CD14-positive monocyte (primary cell): ENCODE results near the gene ZBTB3. TPM values are rescaled to one million over a fixed set of nuclear protein-coding genes. Genes with fewer than 3 reads are reported as not detected.
"Not testable (repeated sequence)": the region's sequence is repeated elsewhere in the genome, so short reads cannot be mapped to it uniquely, and the experiment has no call there.

Source experiments
- DNase-seq, 3 donors: peaks; one replicate each; pipeline ENCODE4 v3.0.0-alpha.2; 2011 to 2022
- H2AFZ ChIP-seq: 2 replicates; pipeline ENCODE4 v1.6.0; 2012; ENCODE audit warnings: mild to moderate bottlenecking, low read depth, low read length, inconsistent platforms; ENCODE audit not compliant: insufficient read depth, poor library complexity, severe bottlenecking
- H3K27ac ChIP-seq, 2 donors: 1 replicate in 1 of 2; 2 replicates in 1 of 2; pipeline ENCODE4 v1.5.1; 2012 to 2013; ENCODE audit warnings: low read length in 2 of 2, control low read depth in 1 of 2, inconsistent platforms in 1 of 2, low read depth in 1 of 2, mild to moderate bottlenecking in 1 of 2
- H3K27me3 ChIP-seq, 2 donors: one replicate each; pipeline versions ENCODE4 v1.6.0 to v1.6.1; 2011 to 2013; ENCODE audit warnings: low read length in 2 of 2; ENCODE audit not compliant: control insufficient read depth in 2 of 2, insufficient read depth in 2 of 2
- H3K36me3 ChIP-seq, 2 donors: replicated peaks in 1 of 2; 1 replicate in 1 of 2; 2 replicates in 1 of 2; pipeline versions ENCODE4 v1.5.1 to v1.6.1; 2012 to 2013; ENCODE audit warnings: low read length in 2 of 2, control low read depth in 1 of 2, inconsistent platforms in 1 of 2, mild to moderate bottlenecking in 1 of 2; ENCODE audit not compliant: insufficient read depth in 2 of 2, control insufficient read depth in 1 of 2
- H3K4me1 ChIP-seq, 2 donors: 1 replicate in 1 of 2; 2 replicates in 1 of 2; pipeline versions ENCODE4 v1.5.1 to v1.6.1; 2012 to 2013; ENCODE audit warnings: low read length in 2 of 2, control low read depth in 1 of 2, inconsistent platforms in 1 of 2, mild to moderate bottlenecking in 1 of 2, moderate library complexity in 1 of 2; ENCODE audit not compliant: insufficient read depth in 2 of 2, control insufficient read depth in 1 of 2
- H3K4me2 ChIP-seq: replicated peaks from 2 replicates; pipeline ENCODE3; 2012; ENCODE audit warnings: low read length, moderate library complexity, mild to moderate bottlenecking; ENCODE audit not compliant: poor library complexity, severe bottlenecking; ENCODE audit errors: extremely low read depth
- H3K4me3 ChIP-seq, 3 experiments: fragments of 200-600 bp in 1 of 3; sonication (generic) in 1 of 3; replicated peaks in 1 of 3; 1 replicate in 2 of 3; 2 replicates in 1 of 3; pipeline ENCODE4 v1.5.1; 2011 to 2013; ENCODE audit warnings: low read length in 3 of 3, mild to moderate bottlenecking in 3 of 3, control low read depth in 2 of 3, low read depth in 2 of 3, inconsistent platforms in 1 of 3, moderate library complexity in 1 of 3
- H3K79me2 ChIP-seq: 2 replicates; pipeline ENCODE4 v1.6.0; 2012; ENCODE audit warnings: mild to moderate bottlenecking, control low read depth, inconsistent platforms, low read length, moderate library complexity; ENCODE audit not compliant: insufficient read depth
- H3K9ac ChIP-seq: 2 replicates; pipeline ENCODE4 v1.6.0; 2017; ENCODE audit warnings: low read length, mild to moderate bottlenecking; ENCODE audit not compliant: insufficient read depth, poor library complexity, severe bottlenecking
- H3K9me3 ChIP-seq, 2 donors: replicated peaks in 1 of 2; 1 replicate in 1 of 2; 2 replicates in 1 of 2; pipeline versions ENCODE4 v1.5.1 to v1.6.1; 2012 to 2013; ENCODE audit warnings: low read length in 2 of 2, control low read depth in 1 of 2; ENCODE audit not compliant: control insufficient read depth in 1 of 2, insufficient read depth in 1 of 2
- H4K20me1 ChIP-seq: 2 replicates; pipeline ENCODE4 v1.6.0; 2012; ENCODE audit warnings: mild to moderate bottlenecking, low read length, control low read depth, moderate library complexity; ENCODE audit not compliant: insufficient read depth
- H3K27ac Mint-ChIP-seq, 7 donors: one replicate each; pipeline ENCODE4 v1.8.0; 2020; ENCODE audit warnings: mild to moderate bottlenecking in 7 of 7, mixed read lengths in 7 of 7, moderate library complexity in 6 of 7, inconsistent platforms in 2 of 7
- H3K27me3 Mint-ChIP-seq, 3 donors: one replicate each; pipeline ENCODE4 v1.8.0; 2021 to 2022; ENCODE audit warnings: low read depth in 3 of 3, mild to moderate bottlenecking in 3 of 3, mixed read lengths in 3 of 3, moderate library complexity in 3 of 3, inconsistent platforms in 1 of 3
- H3K36me3 Mint-ChIP-seq, 2 donors: one replicate each; pipeline ENCODE4 v1.8.0; 2020; ENCODE audit warnings: mixed read lengths in 2 of 2, inconsistent platforms in 1 of 2, mild to moderate bottlenecking in 1 of 2
- H3K4me1 Mint-ChIP-seq: one replicate; pipeline ENCODE4 v1.8.0; 2020; ENCODE audit warnings: mild to moderate bottlenecking, mixed read lengths
- H3K4me3 Mint-ChIP-seq, 2 donors: one replicate each; pipeline ENCODE4 v1.8.0; 2020; ENCODE audit warnings: mild to moderate bottlenecking in 2 of 2, mixed read lengths in 2 of 2, moderate library complexity in 1 of 2
- H3K9me3 Mint-ChIP-seq, 7 donors: one replicate each; pipeline ENCODE4 v1.8.0; 2020 to 2022; ENCODE audit warnings: mixed read lengths in 7 of 7, mild to moderate bottlenecking in 6 of 7, moderate library complexity in 6 of 7, inconsistent platforms in 2 of 7
- WGBS: methylation state at CpG from one replicate; pipeline ENCODE4 v1.1.5; 2013; ENCODE audit warnings: missing lambda C conversion rate; ENCODE audit not compliant: insufficient coverage; 5-methylcytosine and 5-hydroxymethylcytosine counted together
- intact Hi-C, 2 donors: fragments of 100-400 bp; cut with micrococcal nuclease; formaldehyde crosslinking; loops; one replicate each; pipeline versions ENCODE4 v1.15.0 to v1.15.1; 2023
- polyA plus RNA-seq, 3 donors: library from polyadenylated mRNA; depleted of rRNA in 1 of 3; unstranded in 2 of 3; stranded (reverse) in 1 of 3; fragments of 300-500 nt in 2 of 3; fragments of >200 nt in 1 of 3; fragmentation: Illumina TruSeq in 2 of 3; gene quantifications; 1 replicate in 2 of 3; 2 replicates in 1 of 3; pipeline ENCODE4 v1.2.3, GENCODE V29; 2012 to 2021
- TF ChIP-seq, protein P1 (sequence below): fragments of 200-600 bp; IDR thresholded peaks from one replicate; pipeline ENCODE4 v1.8.0; 2022; ENCODE audit warnings: antibody characterized with exemption, mild to moderate bottlenecking

ZBTB3 gene
- polyA plus RNA-seq, 3 donors: 1.7 to 4.5 (median 2.0) TPM

DNA sequence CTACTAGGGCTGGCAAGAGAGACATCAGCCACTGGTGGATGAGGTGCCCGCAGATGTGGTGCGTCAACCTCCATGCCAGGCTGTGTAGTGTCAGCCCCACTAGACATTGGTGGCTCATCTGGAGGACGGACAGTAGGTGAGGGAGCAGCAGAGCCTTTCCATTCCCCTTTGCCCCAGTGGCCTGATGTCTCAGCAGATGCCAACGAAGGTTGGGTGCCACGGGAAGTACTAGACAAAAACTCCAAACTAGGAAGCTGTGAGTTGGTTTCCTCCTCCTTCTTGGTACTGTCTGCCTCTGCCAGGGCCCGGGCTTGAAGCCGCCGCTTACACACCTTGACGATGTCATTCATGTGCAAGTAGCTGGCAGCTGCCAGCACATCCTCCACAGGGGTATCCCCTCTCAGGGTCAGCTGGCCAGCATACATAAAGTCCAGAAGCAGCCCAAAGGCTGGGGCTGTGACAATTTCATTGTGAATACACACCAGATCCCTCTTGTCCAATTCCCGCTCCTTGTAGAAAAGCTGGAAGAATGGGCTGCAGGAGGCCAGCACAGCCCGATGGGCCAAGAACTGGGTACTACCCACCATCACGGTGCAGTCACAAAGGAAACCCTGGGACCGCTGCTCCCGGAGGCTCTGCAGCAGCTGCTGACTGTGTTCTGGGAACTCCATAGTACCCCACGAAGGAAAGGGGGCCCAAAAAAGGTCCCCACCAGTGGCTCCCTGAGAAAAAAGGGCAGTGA is 795 bp downstream of the ZBTB3 start:
- H3K9me3 ChIP-seq: no peaks in the 10 kb centered on the region
- Mint-ChIP-seq H3K4me3 (peak overlapping the region; percentile 96 to 98), H3K4me1 (peaks cover 23% of the 10 kb centered on the region), H3K27ac (peak overlapping the region; percentile 71 to 100 (median 98)), H3K36me3 (peaks cover 14 to 39% of the 10 kb centered on the region in 2 donors), H3K9me3 (no peaks in the 10 kb centered on the region), H3K27me3 (peaks cover 1 to 2% (median 1%) of the 10 kb centered on the region in 3 donors)
- H3K27me3 ChIP-seq: no peaks in the 10 kb centered on the region
- peak overlapping the region; percentile 77 for H3K9ac ChIP-seq
- peaks cover 12 to 19% of the 10 kb centered on the region in 2 donors for H3K4me1 ChIP-seq
- no peak for DNase-seq
- H3K36me3 ChIP-seq: peaks cover 9 to 28% of the 10 kb centered on the region in 2 donors
- peak overlapping the region; percentile 90 for H2AFZ ChIP-seq
- TF ChIP-seq, protein P1, sequence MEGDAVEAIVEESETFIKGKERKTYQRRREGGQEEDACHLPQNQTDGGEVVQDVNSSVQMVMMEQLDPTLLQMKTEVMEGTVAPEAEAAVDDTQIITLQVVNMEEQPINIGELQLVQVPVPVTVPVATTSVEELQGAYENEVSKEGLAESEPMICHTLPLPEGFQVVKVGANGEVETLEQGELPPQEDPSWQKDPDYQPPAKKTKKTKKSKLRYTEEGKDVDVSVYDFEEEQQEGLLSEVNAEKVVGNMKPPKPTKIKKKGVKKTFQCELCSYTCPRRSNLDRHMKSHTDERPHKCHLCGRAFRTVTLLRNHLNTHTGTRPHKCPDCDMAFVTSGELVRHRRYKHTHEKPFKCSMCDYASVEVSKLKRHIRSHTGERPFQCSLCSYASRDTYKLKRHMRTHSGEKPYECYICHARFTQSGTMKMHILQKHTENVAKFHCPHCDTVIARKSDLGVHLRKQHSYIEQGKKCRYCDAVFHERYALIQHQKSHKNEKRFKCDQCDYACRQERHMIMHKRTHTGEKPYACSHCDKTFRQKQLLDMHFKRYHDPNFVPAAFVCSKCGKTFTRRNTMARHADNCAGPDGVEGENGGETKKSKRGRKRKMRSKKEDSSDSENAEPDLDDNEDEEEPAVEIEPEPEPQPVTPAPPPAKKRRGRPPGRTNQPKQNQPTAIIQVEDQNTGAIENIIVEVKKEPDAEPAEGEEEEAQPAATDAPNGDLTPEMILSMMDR: no peak
- peak overlapping the region; percentile 66 to 95 (median 79) for H3K4me3 ChIP-seq
- peaks cover 36% of the 10 kb centered on the region for H3K79me2 ChIP-seq
- H3K4me2 ChIP-seq: peak overlapping the region; percentile 81
- H3K27ac ChIP-seq: peak overlapping the region; percentile 76 to 92
- intact Hi-C loops: no loop called here
- 72% methylated on average over 12 of the region's 15 CpGs for WGBS
- no peaks in the 10 kb centered on the region for H4K20me1 ChIP-seq

DNA sequence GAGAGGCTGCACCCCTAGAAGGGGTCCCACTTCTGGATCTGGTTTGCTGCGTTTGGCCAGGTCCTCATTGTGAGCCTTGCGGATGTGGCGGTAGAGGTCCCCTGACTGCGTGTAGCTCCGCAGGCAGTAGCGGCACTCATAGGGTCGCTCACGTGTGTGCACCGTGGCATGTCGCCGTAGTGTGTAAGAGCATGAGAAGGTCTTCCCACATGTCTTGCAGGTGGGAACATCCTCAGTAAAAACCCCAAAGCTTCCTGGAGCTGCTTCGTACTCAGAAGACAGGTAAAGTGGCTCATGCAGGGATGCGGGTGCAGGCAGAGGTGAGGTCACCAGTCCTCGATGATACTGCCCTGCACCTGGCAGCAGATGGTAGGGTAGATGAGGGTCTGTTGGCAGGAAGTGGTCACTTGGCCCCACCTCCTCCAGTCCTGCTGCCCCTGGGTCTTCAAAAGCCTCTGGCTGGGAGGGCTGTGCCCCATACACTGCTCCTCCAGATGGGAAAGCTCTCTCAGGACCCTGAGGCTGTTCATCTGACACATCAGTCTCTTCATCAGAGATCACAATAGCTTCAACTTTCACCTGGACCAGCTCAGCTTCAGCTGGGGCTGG is 1.7 kb downstream of the ZBTB3 start:
- no peak for DNase-seq
- H3K4me1 ChIP-seq: peaks cover 12 to 19% of the 10 kb centered on the region in 2 donors
- peaks cover 0 to 2% (median 0%) of the 10 kb centered on the region in 3 donors for H3K27me3 Mint-ChIP-seq
- WGBS: 99% methylated on average over 8 of the region's 14 CpGs
- TF ChIP-seq, protein P1: no peak
- H4K20me1 ChIP-seq: no peaks in the 10 kb centered on the region
- H3K4me3 Mint-ChIP-seq: no peak overlapping the region
- H3K4me1 Mint-ChIP-seq: peaks cover 23% of the 10 kb centered on the region
- peak overlapping the region in 1 of 2 donors; percentile 92 for H3K27ac ChIP-seq
- H3K79me2 ChIP-seq: peaks cover 36% of the 10 kb centered on the region
- H3K36me3 ChIP-seq: peaks cover 9 to 28% of the 10 kb centered on the region in 2 donors
- no peaks in the 10 kb centered on the region for H3K27me3 ChIP-seq
- no peak overlapping the region for H3K4me2 ChIP-seq
- H3K4me3 ChIP-seq: no peak overlapping the region
- H3K9me3 ChIP-seq: no peaks in the 10 kb centered on the region
- H3K9ac ChIP-seq: no peak overlapping the region
- H3K36me3 Mint-ChIP-seq: peaks cover 14 to 41% of the 10 kb centered on the region in 2 donors
- no peak overlapping the region for H2AFZ ChIP-seq
- H3K9me3 Mint-ChIP-seq: no peaks in the 10 kb centered on the region
- peak overlapping the region in 2 of 7 donors; percentile 13 to 81 for H3K27ac Mint-ChIP-seq
- intact Hi-C loops: no loop called here

DNA sequence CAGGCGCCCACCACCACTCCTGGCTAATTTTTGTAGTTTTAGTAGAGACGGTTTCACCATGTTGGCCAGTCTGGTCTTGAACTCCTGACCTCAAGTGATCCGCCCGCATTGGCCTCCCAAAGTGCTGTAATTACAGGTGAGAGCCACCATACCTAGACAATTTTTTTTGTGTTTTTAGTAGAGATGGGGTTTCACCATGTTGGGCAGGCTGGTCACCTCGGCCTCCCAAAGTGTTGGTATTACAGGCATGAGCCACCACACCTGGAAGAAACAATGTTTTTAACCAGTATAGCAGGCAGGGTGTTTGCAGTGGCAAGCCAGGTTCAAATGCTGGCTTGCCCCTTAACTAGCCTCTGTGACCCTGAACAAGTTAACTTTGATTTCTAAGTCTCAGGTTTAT is 4.0 kb downstream of the ZBTB3 start:
- H3K4me3 ChIP-seq, H3K9me3 ChIP-seq, DNase-seq, H2AFZ ChIP-seq, H3K4me2 ChIP-seq, H3K27ac ChIP-seq, H4K20me1 ChIP-seq, H3K9ac ChIP-seq, H3K27me3 ChIP-seq, H3K27me3 Mint-ChIP-seq, H3K4me3 Mint-ChIP-seq, intact Hi-C loops, H3K9me3 Mint-ChIP-seq: not testable (repeated sequence)
- peaks cover 36% of the 10 kb centered on the region for H3K79me2 ChIP-seq
- H3K27ac Mint-ChIP-seq: peak overlapping the region in 2 of 7 donors; percentile 26 to 30
- H3K4me1 Mint-ChIP-seq: peaks cover 23% of the 10 kb centered on the region
- peaks cover 14 to 41% of the 10 kb centered on the region in 2 donors for H3K36me3 Mint-ChIP-seq
- peaks cover 9 to 28% of the 10 kb centered on the region in 2 donors for H3K36me3 ChIP-seq
- H3K4me1 ChIP-seq: peaks cover 12 to 19% of the 10 kb centered on the region in 2 donors
- WGBS: no CpG with 5 or more reads among the region's 5 CpGs
